HG02870 (cell line): ENCODE measurements around the gene VILL.

ENCODE experiments used
- ATAC-seq: cut with Tn5 transposase; IDR thresholded peaks from one replicate; pipeline ENCODE4 v1.9.1; 2021; ENCODE audit warnings: mild to moderate bottlenecking, moderate library complexity; ENCODE audit not compliant: unreplicated experiment

The VILL gene

DNA sequence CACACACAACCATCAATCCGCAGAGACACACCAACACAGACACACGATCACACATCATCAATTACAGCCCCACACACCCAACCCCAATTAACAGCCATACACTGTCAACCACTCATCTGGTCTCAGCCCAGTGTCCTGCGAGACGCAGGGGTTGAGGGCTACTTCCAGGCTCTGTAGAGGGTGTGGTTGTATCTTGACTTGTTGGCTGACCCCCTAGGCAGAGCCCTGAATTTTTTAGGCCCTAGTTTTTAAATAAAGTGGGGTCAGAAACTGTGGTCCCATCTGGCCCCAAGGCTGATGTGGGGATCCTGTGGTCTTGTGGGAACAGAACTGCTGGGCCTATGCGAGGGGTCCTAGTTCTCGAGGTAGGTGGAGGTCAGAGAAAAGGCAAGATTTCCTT lies 9.2 kb downstream of the VILL start:
- no peak for ATAC-seq

DNA sequence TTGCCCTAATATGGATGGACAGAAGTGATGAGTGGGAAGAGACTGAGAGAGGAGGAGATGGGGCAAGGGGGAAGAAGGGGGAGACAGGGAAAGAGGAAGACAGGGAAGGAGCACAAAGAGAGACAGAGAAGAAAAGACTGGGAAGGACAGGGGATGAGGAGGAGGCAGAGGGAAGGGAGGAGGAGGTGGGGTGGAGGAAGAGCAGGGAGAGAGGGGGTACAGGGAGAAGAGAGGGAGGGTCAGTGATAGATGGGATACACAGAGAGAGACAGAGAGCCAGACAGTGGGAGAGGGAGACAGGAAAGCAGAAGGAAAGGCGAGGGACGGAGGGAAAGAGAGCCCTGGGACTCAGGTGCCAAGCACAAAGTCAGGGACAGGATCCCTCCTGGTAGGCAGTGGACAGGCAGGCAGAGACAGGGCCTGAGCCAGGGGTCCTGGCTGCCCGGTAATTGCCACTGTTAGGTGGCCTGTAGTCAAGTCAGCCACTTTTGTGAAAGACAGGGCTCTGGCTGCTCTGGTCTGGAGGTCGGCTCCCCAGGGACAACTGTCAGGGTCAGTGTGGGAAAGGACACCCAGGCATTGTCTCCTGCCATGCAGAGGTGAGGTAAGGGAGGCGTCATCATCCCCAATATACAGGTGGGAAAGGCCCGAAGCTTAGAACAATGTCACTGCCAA lies 9.8 kb downstream of the VILL start:
- no peak for ATAC-seq

DNA sequence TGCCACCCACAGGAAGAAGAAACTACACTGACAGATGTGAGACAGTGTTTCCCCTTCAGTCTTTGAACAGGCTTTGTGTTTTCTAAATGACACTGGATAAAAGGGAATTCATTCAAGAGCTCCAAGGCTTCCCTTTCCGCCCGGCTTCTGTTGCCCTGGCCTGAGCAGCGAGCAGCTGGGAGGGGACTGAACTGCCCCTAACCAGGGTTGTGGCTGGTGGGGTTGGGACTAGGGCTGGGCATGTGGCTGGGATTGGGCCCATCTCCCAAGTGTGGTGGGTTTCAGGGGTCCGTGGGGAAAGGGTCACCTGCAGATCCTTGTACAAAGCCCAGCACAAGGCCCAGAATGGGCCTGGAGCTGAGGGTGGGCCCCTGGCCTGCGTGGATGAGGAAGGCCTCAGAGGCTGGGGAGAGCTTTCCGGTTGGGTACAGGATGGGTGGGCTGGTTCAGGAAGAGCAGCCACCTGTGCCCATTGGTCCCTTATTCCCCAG lies 10.4 kb downstream of the VILL start:
- ATAC-seq, result no peak

DNA sequence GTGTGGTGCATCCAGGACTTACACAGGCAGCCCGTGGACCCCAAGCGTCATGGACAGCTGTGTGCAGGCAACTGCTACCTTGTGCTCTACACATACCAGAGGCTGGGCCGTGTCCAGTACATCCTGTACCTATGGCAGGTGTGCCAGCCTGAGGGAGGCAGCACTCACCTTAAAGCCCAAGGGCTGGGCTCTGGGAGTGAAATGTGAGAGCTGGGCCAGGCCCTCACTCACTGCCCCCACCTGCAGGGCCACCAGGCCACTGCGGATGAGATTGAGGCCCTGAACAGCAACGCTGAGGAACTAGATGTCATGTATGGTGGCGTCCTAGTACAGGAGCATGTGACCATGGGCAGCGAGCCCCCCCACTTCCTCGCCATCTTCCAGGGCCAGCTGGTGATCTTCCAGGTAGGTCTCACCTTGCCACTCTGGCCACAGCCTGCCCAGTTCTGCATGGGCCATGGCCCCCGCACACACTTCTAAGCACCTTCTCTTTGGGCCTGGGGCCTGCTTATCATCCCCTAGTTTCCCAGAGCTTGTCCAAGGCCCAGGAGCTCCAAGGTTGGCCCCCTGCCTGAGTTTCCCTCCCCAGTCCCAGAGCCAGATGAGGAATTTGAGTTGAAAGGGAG lies 11.0 kb downstream of the VILL start:
- no peak for ATAC-seq

DNA sequence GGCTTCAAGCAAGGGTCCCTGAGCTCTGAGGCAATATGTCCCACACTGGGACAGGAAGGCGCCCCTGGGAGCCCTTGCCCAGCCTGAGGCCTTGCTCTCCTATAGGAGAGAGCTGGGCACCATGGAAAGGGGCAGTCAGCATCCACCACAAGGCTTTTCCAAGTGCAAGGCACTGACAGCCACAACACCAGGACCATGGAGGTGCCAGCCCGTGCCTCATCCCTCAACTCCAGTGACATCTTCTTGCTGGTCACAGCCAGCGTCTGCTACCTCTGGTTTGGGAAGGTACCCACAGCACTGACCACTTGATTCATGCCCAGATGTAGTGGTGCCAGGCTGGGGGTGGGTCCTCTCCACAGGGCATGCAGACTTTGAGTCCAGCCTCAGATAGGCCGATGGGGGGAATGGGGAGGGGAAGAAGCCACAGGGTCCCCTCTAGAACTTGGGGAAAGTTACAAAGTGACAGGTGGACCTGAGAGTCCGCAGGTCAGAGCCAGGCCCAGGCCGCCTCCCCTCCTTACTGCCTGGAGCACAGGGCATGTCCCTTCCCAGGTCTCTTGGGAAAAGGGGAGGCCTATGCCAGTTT lies 11.8 kb downstream of the VILL start:
- ATAC-seq, result no peak

DNA sequence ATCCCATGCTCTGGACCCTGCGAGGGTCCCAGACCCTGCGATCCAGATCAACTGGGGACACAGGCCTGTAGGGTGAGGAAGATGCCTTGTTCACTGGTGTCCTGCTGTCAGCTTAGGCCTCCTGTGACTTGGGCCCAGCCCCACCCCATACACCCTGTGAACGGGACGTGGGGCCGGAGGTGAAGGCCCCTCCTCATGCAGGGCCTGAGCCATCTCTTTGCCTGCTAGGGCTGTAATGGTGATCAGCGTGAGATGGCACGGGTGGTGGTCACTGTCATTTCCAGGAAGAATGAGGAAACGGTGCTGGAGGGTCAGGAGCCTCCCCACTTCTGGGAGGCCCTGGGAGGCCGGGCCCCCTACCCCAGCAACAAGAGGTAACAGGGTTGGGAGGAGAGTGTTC lies 12.4 kb downstream of the VILL start:
- ATAC-seq, result no peak

DNA sequence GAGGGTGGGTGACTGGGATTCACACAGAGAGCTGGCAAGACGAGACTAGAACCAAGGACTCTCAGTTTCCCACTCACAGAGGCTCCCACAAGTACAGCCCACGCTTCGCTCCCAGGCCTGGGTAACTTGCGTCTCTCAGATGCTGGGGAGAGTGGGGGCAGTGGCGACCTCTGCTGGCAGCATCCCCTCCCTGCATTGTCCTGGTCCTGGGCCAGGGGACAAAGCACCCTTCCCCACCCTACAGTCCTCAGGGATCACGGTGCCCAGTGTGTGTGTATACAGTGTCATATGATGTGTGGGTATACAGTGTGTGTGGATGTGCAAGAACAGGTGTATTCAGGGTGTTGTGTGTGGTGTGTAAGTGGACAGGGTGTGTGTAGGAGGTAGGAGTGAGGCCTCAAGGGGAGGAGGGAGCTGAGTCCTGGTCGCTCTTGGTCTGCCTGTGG lies 12.8 kb downstream of the VILL start:
- ATAC-seq, result peak; percentile 40

DNA sequence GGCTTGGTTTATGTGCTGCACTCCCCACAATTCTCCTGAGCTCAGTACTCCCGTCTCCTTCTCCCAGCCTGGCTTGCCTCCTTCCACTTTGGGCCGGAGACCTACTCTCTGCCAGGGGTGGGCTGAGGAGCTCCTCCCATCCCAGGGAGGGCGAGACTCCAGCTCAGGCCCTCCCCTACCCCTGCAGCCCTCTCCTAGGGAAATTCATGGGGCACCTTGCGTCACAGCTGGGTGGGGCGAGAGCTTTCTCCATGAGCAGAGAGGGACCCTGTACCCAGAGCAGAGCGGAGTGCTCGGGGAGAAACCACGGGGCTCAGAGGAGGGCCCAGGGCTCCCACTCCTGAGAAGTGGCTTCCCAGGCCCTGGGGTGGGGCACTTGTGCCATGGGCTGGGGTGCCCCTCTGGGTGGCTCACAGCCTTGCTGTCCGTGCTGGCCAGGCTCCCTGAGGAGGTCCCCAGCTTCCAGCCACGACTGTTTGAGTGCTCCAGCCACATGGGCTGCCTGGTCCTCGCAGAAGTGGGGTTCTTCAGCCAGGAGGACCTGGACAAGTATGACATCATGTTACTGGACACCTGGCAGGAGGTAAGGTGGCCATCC lies 13.3 kb downstream of the VILL start:
- no peak for ATAC-seq

DNA sequence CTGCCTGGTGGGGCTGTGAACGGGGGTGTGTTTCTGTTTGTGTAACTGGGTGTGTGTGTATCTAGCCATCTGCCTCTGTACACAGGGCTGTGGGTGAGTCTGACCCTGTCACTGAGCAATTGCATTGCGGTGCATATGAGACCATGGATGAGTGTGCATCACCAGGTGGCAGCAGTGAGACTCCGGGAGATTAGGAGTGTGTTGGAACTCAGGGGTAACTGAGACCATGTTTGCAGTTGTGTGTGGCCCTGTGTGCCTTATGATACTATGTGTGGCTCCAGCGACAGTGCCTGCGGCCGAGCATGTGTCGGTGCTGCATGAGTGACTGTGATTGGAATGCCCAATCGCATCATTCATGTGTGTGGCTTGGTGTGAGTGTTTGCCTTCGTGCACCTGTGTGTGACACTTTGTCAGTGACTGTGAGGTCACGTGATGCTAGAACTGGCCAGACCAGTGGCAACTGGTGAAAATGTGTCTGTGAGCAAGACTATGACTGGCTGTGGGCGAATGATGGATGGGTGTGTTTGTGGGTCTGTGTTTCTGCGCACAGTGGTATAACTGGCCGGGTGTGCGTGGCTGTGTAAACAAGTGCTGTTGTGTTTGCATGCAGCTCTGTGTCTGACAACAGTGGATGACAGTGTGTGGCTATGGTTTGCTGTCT lies 14.0 kb downstream of the VILL start:
- ATAC-seq, result peak; percentile 49

DNA sequence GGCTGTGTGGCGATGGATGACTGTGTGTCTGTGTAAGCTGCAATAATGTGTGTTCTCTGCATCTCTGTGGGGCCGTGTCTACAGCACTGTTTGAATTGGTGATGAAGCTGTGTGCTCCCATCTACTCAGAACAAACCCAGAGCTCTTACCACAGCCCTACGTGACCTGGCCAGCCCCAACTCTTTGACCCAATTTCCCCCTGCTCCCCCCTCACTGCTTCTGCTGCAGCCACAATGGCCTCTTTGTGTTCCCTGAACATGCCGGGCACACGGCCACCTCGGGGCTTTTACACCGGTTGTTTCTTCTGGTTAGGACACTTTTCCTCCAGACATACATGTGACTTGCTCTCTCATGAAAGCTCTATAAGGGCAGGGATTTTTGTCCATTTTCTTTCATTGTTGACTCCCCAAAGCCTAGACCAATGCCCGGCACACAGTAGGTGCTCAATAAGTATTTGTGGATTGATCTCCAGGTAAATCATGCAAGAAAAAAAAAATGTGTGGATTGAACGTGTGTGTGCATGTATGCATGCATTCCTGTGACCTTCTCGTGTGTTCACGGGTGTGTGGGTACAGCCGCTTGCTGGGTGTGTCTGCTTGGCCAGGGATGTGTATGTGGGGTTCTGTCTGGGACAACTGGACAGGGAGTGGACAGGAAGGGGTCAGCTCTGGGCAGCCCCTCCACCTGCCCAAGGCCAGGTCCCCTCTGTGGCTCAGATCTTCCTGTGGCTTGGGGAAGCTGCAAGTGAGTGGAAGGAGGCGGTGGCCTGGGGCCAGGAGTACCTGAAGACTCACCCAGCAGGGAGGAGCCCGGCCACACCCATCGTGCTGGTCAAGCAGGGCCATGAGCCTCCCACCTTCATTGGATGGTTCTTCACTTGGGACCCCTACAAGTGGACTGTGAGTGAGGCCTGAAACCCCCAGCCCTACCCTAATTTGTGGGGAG lies 14.8 kb downstream of the VILL start:
- ATAC-seq, result no peak

DNA sequence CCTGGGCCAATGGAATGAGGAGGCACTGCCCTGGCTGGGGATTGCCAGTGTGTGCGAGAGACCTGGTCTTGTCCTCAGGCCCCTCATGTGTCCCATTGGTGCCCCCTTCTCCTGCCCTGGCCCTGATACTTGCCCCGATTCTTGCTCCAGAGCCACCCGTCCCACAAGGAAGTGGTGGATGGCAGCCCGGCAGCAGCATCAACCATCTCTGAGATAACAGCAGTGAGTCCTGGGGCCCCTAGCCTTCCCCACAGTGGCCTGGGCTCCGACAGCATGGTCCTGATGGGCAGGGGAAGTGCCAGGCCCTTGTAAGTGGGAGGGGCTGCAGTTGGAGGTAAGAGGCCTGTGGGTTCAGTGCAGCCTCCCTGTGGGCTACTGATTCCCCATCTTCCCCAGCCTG lies 15.4 kb downstream of the VILL start:
- no peak for ATAC-seq

DNA sequence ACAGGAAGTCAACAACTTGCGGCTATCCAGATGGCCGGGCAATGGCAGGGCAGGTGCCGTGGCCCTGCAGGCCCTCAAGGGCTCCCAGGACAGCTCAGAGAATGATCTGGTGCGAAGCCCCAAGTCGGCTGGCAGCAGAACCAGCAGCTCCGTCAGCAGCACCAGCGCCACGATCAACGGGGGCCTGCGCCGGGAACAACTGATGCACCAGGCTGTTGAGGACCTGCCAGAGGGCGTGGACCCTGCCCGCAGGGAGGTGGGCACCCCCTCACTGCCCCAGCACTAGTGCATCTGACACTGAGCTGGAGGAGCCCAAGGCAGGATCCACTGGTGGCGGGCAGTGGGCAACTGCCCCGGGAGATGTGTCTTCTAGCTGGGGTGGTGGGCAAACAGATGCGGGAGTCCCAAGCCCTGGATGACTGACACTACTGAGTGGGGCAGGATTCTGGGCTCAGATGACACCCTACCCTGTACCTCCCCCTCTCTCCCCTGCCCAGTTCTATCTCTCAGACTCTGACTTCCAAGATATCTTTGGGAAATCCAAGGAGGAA lies 15.9 kb downstream of the VILL start:
- no peak for ATAC-seq

DNA sequence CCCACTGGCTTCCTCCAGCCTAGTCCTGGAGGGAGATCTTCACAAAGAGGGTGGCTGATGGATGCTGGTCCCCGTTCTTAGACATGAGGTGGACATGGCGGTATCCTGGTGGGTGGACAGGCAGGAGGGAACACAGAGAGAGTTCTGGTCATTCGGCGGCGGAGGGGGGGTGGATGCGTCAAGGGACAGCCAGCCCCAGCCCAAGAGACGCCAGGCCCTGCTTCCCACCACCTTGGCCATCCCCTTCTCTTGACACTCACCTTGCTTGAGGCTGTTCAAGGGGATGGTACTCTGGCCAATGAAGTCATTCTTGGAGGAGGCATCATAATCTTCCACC lies 17.1 kb downstream of the VILL start:
- ATAC-seq, result no peak

DNA sequence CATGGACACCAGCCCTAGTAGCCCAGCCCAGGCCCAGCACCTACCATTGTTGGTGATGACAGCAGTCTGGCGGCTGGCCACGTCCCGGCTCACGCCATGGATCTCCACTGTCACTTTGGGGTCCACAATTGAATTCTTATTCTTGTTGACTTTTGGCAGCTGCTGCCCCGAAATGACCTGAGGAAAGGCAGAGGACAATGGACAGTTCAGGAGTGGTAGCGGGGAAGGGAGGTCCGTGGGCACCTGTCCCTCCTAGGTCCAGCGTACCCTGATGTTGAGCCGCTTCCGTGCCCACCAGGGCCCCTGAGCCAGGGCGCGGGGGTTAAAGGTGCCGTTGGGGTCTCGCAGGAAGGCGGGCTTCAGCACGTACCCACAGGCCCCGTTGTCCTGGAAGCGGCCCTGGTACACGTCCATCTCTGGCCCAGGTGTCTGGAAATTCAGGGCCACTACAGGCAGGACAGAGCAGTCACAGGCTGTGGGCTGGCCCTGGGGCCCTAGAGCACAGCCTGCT lies 17.7 kb downstream of the VILL start:
- no peak for ATAC-seq

DNA sequence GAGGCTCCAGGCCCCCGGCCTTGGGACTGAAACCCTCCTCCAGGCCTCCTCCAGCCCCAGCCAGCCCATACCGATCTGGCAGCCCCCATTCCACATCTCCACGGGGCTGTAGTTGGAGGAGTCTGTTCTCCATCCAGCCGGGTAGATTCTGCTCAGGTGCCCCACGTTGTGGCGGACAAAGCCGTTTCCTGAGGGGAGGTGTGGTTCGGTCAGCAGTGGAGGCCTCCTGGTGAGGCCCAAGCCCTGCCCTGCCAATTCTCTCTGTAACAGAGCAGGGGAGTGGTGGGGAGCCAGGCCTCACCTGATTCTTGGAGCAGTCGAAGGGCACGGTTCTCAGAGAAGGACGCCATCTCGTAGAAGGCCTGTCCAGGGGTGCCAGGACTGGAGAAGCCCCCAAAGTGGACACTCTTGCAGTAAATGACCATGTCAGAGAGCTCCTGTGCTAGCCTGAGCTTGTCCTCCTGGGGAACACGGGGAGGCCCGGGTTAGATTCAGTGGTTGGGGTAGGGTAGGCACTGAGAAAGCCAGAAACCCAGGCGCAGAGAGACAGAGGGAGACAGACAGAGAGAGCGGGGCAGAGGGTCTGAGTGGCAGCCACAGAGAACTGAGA lies 18.5 kb downstream of the VILL start:
- no peak for ATAC-seq

DNA sequence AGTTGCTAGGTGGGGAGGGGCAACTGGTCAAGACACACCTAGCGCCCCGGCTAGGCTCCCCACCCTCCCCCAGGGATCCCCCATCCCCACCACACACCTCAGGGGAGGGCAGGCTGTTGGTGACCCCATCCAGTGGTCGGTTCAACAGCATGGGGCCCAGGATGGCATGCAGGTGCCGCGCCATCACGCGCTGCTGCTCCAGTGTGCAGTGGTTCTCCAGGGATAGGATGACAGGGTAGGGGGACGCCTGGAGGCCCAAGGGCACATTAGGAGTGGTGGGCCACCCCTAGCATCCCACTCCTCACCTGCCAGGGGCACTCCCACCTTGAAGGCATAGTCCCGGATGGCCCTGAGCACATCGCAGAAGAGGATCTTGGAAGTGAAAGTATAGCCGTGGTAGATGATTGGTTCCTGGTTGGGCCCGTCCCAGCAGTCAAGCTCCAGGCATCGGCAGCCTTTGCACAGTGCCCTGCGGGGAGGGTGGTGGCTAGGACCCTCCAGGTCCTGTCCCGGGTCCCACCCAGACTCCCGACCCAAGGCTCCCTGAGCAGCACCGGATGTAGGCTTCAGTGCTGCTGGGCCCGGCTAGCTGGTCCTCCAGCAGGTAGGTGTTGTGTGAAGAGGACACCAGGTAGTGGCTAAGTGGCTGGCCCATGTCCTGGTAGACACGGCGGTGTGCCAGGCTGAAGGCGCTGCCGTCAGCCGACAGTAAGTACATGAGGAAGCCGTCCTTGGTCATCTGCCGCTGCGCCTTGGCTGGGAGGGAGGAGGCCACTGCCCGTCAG lies 19.4 kb downstream of the VILL start:
- no peak for ATAC-seq

DNA sequence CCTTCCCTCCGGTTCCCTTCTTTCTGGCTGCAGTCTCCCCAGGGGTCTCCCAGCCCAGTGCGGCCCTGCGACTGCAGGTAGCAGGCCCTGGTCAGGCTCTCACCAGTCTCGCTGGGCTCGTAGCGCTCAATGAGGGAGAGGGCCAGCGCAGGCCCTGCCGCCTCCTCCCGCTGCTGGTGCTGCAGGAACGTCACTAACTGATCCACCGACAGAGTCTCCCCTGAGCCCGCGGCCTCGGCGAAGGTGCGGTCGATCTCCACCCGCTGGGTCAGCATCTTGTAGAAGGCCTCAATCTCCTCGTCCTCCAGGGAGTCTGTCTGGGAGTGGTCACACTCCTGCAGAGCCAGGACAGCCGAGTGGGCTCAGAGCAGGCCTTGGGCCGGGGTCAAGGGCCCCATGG lies 20.5 kb downstream of the VILL start:
- ATAC-seq, result no peak

DNA sequence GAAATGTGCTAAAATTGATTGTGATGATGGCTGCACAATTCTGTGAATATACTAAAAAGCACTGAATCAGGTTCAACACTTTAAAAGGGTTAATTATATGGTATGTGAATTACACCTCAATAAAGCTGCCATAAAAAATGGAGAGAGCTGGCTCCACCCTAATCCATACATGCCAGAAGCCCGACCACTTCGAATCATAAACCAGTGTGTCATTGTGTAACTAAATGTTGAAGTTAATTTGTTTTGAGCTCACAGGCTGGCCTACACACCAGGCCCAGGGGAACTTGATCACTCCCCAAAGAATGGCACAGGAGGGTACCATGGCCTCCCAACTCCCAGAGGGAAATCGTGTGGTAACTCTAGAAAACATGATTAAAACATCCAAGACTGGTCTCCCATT lies 24.9 kb downstream of the VILL start:
- no peak for ATAC-seq

DNA sequence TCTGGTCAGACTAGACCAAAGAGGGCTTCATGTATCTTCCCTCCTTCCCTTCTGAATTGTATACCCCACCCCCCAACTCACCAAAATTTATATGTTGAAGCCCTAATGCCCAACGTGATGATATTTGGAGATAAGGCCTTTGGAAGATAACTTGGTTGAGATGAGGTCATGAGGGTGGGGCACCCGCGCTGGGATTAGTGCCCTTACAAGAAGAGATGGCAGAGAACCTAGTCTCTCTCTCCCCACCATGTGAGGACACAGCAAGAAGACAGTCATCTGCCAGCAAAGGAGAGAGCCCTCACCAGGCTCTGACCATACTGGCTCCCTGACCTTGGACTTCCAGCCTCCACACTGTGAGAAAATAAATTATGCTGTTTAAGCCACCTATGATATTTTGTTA lies 25.4 kb downstream of the VILL start:
- ATAC-seq, result no peak
